Inferior parietal cortex (tissue), 1 donor: ENCODE data around the gene PLCXD1.
"Not testable (repeated sequence)": the region's sequence is repeated elsewhere in the genome, so short reads cannot be mapped to it uniquely, and the experiment has no call there.

Experiments
- DNase-seq: peaks from one replicate; pipeline ENCODE4 v3.0.0-alpha.2; 2016; ENCODE audit errors: extremely low spot score

The PLCXD1 gene

DNA sequence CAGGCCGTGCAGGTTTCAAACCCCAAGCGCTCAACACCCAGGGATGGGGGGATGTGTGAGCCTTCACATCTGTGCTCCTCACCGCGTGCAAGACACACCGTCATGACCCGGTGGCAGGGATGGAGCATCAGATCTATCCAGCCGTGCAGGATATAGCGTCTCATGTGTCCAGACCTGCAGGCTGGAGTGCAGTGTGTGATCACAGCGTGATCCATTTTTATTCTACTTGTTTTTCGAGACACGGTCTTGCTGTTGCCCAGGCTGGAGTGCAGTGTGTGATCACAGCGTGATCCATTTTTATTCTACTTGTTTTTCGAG, 70.1 kb downstream of the PLCXD1 start:
- not testable (repeated sequence) for DNase-seq

DNA sequence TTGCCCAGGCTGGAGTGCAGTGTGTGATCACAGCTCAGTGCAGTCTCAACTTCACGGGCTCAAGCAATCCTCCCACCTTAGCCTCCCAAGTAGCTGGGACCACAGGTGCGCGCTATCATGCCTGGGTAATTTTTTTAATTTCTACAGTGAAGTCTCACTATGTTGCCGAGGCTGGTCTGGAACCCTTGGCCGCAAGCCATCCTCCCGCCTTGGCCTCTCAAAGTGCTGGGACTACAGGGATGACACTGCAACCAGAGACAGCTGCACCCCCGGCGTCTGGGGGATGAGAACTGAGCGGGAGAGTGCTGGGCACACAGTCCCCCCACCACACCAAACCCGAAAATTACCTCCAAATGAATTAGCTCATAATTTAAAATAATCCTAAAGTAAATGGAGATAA, 70.6 kb downstream of the PLCXD1 start:
- DNase-seq: no peak

DNA sequence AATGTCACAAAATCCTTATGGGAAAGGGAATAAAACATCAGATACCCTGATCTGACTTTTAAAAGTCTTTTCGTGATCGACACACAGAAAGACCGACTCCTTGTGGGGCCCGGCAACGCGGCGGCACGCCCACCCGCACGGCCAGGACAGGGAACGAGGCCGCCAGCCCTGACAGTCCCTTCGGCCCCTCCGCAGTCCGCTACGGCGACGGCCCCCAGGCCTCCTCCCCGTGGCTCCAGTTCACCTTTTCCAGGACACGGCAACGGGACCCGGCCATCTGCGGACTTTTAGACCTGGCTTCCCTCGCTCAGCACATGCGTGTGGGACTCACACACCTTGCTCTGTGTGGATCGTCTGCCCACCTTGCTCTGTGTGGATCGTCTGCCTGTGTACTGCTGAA, 71.0 kb downstream of the PLCXD1 start:
- no peak for DNase-seq

DNA sequence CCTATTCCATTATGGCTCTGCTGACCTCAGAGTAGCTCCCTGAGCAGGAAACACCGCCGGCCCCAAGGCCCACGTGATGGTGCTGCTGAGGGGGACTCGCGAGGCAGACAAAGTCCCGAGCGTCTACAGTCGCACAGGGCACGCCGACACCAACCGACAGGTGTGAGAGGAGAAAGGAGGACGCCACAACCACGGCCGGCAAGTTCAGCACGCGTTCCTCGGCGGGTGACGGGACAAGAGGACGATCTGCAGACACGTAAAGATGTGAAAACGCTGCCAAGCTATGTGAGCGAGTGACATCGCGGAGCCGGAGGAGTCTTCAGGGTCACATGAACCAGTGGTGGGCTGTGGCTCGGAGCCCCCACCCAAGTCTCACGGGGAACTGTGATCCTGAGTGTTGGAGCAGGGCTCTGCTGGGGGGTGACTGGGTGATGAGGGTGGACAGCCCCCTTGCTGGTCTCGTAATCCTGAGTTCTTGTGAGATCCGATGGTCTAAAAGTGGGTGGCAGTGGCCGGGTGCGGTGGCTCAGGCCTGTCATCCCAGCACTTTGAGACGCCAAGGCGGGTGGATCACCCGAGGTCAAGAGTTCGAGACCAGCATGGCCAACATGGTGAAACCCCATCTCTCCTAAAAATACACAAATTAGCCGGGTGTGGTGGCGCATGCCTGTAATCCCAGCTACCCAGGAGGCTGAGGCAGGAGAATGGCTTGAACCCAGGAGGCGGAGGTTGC, 71.6 kb downstream of the PLCXD1 start:
- DNase-seq: no peak
